Stomach (tissue), 9 donors: ENCODE data around the gene MYO5B. TPM values are rescaled to one million over a fixed set of nuclear protein-coding genes. Genes with fewer than 3 reads are reported as not detected.

Experiments used
- DNase-seq, 2 donors: peaks; one replicate each; pipeline versions ENCODE4 v3.0.0 to v3.0.0-alpha.2; 2013 to 2019
- H3K27ac ChIP-seq, 5 donors: fragments of 200-600 bp in 4 of 5; sonication (generic) in 4 of 5; one replicate each; pipeline ENCODE4 v1.5.1; 2013 to 2019; ENCODE audit warnings: mild to moderate bottlenecking in 1 of 5, moderate library complexity in 1 of 5
- H3K27me3 ChIP-seq, 3 donors: fragments of 200-600 bp; sonication (generic); one replicate each; pipeline ENCODE4 v1.5.1; 2017 to 2019; ENCODE audit warnings: mixed run types in 1 of 3
- H3K36me3 ChIP-seq, 4 donors: fragments of 200-600 bp; sonication (generic); 1 replicate in 3 of 4; 2 replicates in 1 of 4; pipeline ENCODE4 v1.5.1; 2016 to 2019
- H3K4me1 ChIP-seq, 4 donors: fragments of 200-600 bp; sonication (generic); one replicate each; pipeline ENCODE4 v1.5.1; 2016 to 2019
- H3K4me3 ChIP-seq, 4 donors: fragments of 200-600 bp; sonication (generic) in 3 of 4; one replicate each; pipeline ENCODE4 v1.5.1; 2016 to 2019; ENCODE audit warnings: mild to moderate bottlenecking in 1 of 4
- H3K9me3 ChIP-seq, 4 donors: fragments of 200-600 bp; sonication (generic); one replicate each; pipeline ENCODE4 v1.5.1; 2016 to 2019
- EP300 ChIP-seq: sonication (generic); formaldehyde crosslinking; IDR thresholded peaks from one replicate; pipeline ENCODE4 v1.6.1; 2017; ENCODE audit warnings: antibody characterized with exemption
- POLR2A ChIP-seq, 4 donors: fragments of 450-650 bp; IDR thresholded peaks; one replicate each; pipeline ENCODE4 v1.6.1; 2016; ENCODE audit warnings: antibody characterized with exemption in 4 of 4, control low read depth in 2 of 4, mild to moderate bottlenecking in 1 of 4, moderate library complexity in 1 of 4
- POLR2AphosphoS5 ChIP-seq, 3 donors: sonication (generic); formaldehyde crosslinking; IDR thresholded peaks; one replicate each; pipeline ENCODE4 v1.6.1; 2016; ENCODE audit warnings: antibody characterized with exemption in 3 of 3
- WGBS, 5 donors: extraction: QIAGEN DNeasy Blood & Tissue Kit in 3 of 5; methylation state at CpG; one replicate each; pipeline versions ENCODE4 v1.1.5 to v1.1.7; 2013 to 2018; 5-methylcytosine and 5-hydroxymethylcytosine counted together
- intact Hi-C: fragments of 100-400 bp; cut with DNase I; formaldehyde crosslinking; loops from one replicate; pipeline ENCODE4 v1.15.1; 2023; ENCODE audit warnings: low total_unique reads
- polyA plus RNA-seq, 3 donors: library from polyadenylated mRNA; stranded (reverse); fragments of 200-250 nt; gene quantifications; one replicate each; pipeline ENCODE4 v1.2.3, GENCODE V29; 2013
- total RNA-seq, 5 donors: library from RNA; depleted of rRNA; stranded (reverse); fragments of >200 nt; gene quantifications; one replicate each; pipeline versions ENCODE4 v1.1.0 to v1.2.3, GENCODE V29; 2014 to 2016
- TF ChIP-seq, protein P1 (sequence below), 7 experiments: fragments of 450-650 bp in 4 of 7; fragments of 200-600 bp in 3 of 7; sonication (generic) in 3 of 7; IDR thresholded peaks; one replicate each; pipeline ENCODE4 v1.5.1; 2016 to 2019; ENCODE audit warnings: antibody characterized with exemption in 7 of 7, control low read depth in 2 of 7, mild to moderate bottlenecking in 1 of 7
- donor health status: healthy with polysubstance abuse.
- donor health status: Bipolar disorder and iron deficiency.
- donor health status: healthy.

The MYO5B gene
- total and polyA plus RNA-seq, 8 donors: 13.6 to 224 (median 33.7) TPM

DNA sequence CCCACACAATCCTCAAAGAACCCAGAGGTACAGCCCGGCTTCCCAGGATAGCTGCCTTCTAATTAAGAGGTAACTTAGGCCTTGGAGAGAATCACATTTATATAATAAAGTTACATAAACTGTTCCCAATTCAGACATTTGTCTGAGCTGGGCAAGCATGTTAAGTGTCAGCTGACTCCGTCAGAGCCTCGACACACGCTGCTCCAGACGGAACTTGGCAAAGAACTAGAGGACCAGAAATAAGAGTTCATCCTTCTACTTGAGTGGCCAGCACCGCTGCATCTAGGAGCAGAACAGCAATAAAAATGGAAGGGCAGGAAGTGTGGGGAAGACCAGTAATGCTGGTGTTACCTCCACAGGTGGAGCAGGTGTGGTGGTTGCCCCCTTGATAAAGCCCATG is 80.5 kb downstream of the MYO5B start:
- H3K27me3 ChIP-seq: no peaks in the 10 kb centered on the region
- no peaks in the 10 kb centered on the region for H3K36me3 ChIP-seq
- TF ChIP-seq POLR2A (IDR thresholded peaks at IDR 0.05) (no peak), EP300 (no peak), POLR2AphosphoS5 (IDR thresholded peaks at IDR 0.05) (no peak)
- TF ChIP-seq, protein P1, sequence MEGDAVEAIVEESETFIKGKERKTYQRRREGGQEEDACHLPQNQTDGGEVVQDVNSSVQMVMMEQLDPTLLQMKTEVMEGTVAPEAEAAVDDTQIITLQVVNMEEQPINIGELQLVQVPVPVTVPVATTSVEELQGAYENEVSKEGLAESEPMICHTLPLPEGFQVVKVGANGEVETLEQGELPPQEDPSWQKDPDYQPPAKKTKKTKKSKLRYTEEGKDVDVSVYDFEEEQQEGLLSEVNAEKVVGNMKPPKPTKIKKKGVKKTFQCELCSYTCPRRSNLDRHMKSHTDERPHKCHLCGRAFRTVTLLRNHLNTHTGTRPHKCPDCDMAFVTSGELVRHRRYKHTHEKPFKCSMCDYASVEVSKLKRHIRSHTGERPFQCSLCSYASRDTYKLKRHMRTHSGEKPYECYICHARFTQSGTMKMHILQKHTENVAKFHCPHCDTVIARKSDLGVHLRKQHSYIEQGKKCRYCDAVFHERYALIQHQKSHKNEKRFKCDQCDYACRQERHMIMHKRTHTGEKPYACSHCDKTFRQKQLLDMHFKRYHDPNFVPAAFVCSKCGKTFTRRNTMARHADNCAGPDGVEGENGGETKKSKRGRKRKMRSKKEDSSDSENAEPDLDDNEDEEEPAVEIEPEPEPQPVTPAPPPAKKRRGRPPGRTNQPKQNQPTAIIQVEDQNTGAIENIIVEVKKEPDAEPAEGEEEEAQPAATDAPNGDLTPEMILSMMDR (IDR thresholded peaks at IDR 0.05): no peak
- 71 to 90% (median 79%) methylated on average over 6 of the region's 6 CpGs for WGBS, 5 donors
- H3K4me1 ChIP-seq: peaks cover 0 to 18% (median 7%) of the 10 kb centered on the region in 4 donors
- no peaks in the 10 kb centered on the region for H3K9me3 ChIP-seq
- H3K27ac ChIP-seq: no peak overlapping the region
- no peak for DNase-seq
- intact Hi-C loops: no loop called here
- no peak overlapping the region for H3K4me3 ChIP-seq

DNA sequence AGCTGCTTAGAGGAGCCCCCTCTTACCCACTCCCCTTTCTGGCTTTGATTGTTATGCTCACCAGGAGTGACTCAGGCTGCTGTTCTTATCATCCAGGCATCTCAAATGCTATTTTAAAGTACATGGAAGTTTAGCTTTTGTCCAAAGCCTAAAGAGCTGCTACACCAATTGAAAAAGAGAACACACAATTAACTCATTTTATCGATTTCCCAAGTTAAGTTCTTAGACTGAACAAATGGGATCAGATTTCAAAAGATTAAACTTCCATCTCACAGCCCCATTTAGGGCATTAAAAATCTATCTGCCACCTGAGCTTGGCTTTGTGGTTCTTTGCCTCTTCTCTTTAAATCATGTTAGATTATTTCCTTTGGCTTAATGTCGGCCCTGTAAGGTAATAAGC is 81.2 kb downstream of the MYO5B start:
- H3K27ac ChIP-seq: no peak overlapping the region
- H3K27me3 ChIP-seq: no peaks in the 10 kb centered on the region
- DNase-seq: no peak
- WGBS, 5 donors: 29 to 56% (median 48%) methylated on average over 2 of the region's 2 CpGs
- H3K4me3 ChIP-seq: no peak overlapping the region
- H3K36me3 ChIP-seq: no peaks in the 10 kb centered on the region
- H3K9me3 ChIP-seq: no peaks in the 10 kb centered on the region
- intact Hi-C loops: no loop called here
- TF ChIP-seq EP300 (no peak), POLR2A (IDR thresholded peaks at IDR 0.05) (no peak), POLR2AphosphoS5 (IDR thresholded peaks at IDR 0.05) (no peak)
- TF ChIP-seq, protein P1 (IDR thresholded peaks at IDR 0.05): no peak
- H3K4me1 ChIP-seq: peaks cover 0 to 18% (median 7%) of the 10 kb centered on the region in 4 donors

DNA sequence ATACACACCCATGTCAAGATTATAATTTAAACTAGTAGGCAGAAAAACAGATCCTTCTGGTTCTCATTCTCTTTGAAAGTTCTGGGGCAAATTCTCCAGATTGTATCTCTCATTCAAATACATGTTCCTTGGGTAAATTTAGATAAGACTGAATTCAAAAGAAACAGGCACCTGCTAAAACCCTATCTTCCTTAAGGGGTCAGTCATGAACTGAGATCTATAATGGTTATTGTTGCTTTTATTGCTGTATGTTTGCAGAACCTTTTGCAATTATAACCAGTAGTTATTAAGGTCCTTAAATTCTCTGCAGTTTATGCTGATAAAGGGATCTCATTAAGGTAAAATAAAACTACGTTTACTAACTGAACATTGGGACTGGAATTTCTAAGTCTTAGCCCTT is 83.5 kb downstream of the MYO5B start:
- no peak overlapping the region for H3K27ac ChIP-seq
- no peak overlapping the region for H3K4me3 ChIP-seq
- no peaks in the 10 kb centered on the region for H3K27me3 ChIP-seq
- TF ChIP-seq, protein P1 (IDR thresholded peaks at IDR 0.05): no peak
- TF ChIP-seq POLR2A (IDR thresholded peaks at IDR 0.05): no peak
- 19 to 46% (median 32%) methylated on average over 1 of the region's 1 CpG for WGBS, 5 donors
- no peaks in the 10 kb centered on the region for H3K36me3 ChIP-seq
- H3K9me3 ChIP-seq: no peaks in the 10 kb centered on the region
- intact Hi-C loops: no loop called here
- peak in 1 of 2 donors; percentile 28 for DNase-seq
- H3K4me1 ChIP-seq: peaks cover 0 to 18% (median 7%) of the 10 kb centered on the region in 4 donors

DNA sequence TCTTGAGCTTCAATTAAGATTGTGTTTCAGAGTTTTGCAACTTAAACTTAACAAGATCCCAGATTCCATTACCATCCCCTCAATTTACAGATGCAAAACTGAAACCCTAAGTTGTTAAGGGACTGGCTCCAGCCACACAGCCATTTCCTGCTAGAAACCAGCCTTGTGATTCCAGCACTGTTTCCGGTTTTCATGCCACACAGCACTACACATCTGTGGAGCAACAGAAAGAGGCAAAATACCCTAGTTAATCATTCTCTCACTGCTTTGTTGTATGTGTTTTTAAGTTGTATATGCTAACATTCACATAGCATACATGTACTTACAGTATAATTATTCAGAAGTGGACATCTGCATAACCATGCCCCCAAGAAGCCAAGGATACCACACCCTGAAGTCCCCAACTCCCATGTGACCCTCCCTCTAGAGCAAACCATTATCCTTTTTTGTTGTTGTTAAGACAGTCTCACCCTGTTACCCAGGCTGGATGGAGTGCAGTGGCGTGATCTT is 87.4 kb downstream of the MYO5B start:
- Histone ChIP-seq H3K27ac (no peak overlapping the region), H3K36me3 (no peaks in the 10 kb centered on the region), H3K4me1 (peaks cover 0 to 14% (median 4%) of the 10 kb centered on the region in 4 donors), H3K27me3 (no peaks in the 10 kb centered on the region), H3K9me3 (no peaks in the 10 kb centered on the region), H3K4me3 (no peak overlapping the region)
- TF ChIP-seq EP300 (no peak), POLR2A (IDR thresholded peaks at IDR 0.05) (no peak), POLR2AphosphoS5 (IDR thresholded peaks at IDR 0.05) (no peak)
- TF ChIP-seq, protein P1 (IDR thresholded peaks at IDR 0.05): no peak
- DNase-seq: no peak
- intact Hi-C loops: no loop called here
- WGBS, 5 donors: 55 to 79% (median 77%) methylated on average over 2 of the region's 2 CpGs
